Upper lobe of left lung (tissue), 6 donors: ENCODE measurements around the gene SDK1. TPM values are rescaled to one million over a fixed set of nuclear protein-coding genes. Genes with fewer than 3 reads are reported as not detected.

Experiments
- ATAC-seq, 2 donors: fragments of 200-7000 bp; cut with Tn5 transposase; one replicate each; pipeline ENCODE4 v1.9.1; 2022; ENCODE audit warnings: mild to moderate bottlenecking in 2 of 2, moderate library complexity in 2 of 2; ENCODE audit not compliant: low FRiP score in 2 of 2
- DNase-seq, 2 donors: peaks; one replicate each; pipeline ENCODE4 v3.0.0-alpha.2; 2019 to 2020
- H3K27ac ChIP-seq, 4 donors: fragments of 200-600 bp; sonication (generic); one replicate each; pipeline ENCODE4 v1.5.1; 2016 to 2019
- H3K27me3 ChIP-seq, 4 donors: fragments of 200-600 bp; sonication (generic); one replicate each; pipeline ENCODE4 v1.5.1; 2017 to 2019
- H3K36me3 ChIP-seq, 4 donors: fragments of 200-600 bp; sonication (generic); one replicate each; pipeline ENCODE4 v1.5.1; 2016 to 2019
- H3K4me1 ChIP-seq, 4 donors: fragments of 200-600 bp; sonication (generic); one replicate each; pipeline ENCODE4 v1.5.1; 2018 to 2019
- H3K4me3 ChIP-seq, 4 donors: fragments of 200-600 bp; sonication (generic); one replicate each; pipeline ENCODE4 v1.5.1; 2017 to 2019; ENCODE audit warnings: mild to moderate bottlenecking in 2 of 4, moderate library complexity in 1 of 4
- H3K9me3 ChIP-seq, 4 donors: fragments of 200-600 bp; sonication (generic); one replicate each; pipeline ENCODE4 v1.5.1; 2018 to 2019
- CTCF ChIP-seq, 6 experiments: fragments of 450-650 bp in 4 of 6; fragments of 200-600 bp in 2 of 6; sonication (generic) in 2 of 6; IDR thresholded peaks; one replicate each; pipeline ENCODE4 v1.5.1; 2016 to 2019; ENCODE audit warnings: antibody characterized with exemption in 6 of 6
- EP300 ChIP-seq, 4 donors: sonication (generic); formaldehyde crosslinking; IDR thresholded peaks; one replicate each; pipeline ENCODE4 v1.5.1; 2017; ENCODE audit warnings: antibody characterized with exemption in 4 of 4, control low read depth in 2 of 4
- POLR2A ChIP-seq, 4 donors: fragments of 450-650 bp; IDR thresholded peaks; one replicate each; pipeline ENCODE4 v1.5.1; 2016 to 2017; ENCODE audit warnings: antibody characterized with exemption in 4 of 4, mild to moderate bottlenecking in 2 of 4
- POLR2AphosphoS5 ChIP-seq, 2 donors: sonication (generic); formaldehyde crosslinking; IDR thresholded peaks; one replicate each; pipeline ENCODE4 v1.5.1; 2017; ENCODE audit warnings: antibody characterized with exemption in 2 of 2
- WGBS, 2 donors: methylation state at CpG; one replicate each; pipeline ENCODE4 v1.1.5; 2017 to 2018; 5-methylcytosine and 5-hydroxymethylcytosine counted together
- total RNA-seq, 6 donors: library from RNA; depleted of rRNA in 4 of 6; stranded (reverse); fragments of >200 nt in 4 of 6; gene quantifications; one replicate each; pipeline versions ENCODE4 v1.1.0 to v1.2.1, GENCODE V29; 2016 to 2021
- donor health status: DM: no; HTN: no; CAD: no; lungs with moderate emphysema.
- donor health status: DM: no; HTN: yes; CAD: no; lungs with severe emphysema.

Gene SDK1
- total RNA-seq, 6 donors from 2014 or later = 9.3 to 90.1 (median 11.8) TPM

- H3K4me1 ChIP-seq = no peaks in the 10 kb centered on the region
- H3K9me3 ChIP-seq = no peaks in the 10 kb centered on the region
- 76 to 80% methylated on average over 11 of the region's 11 CpGs for WGBS, 2 donors
- H3K27ac ChIP-seq = no peak overlapping the region
- no peak for DNase-seq
- TF ChIP-seq POLR2AphosphoS5 (IDR thresholded peaks at IDR 0.05) (no peak), EP300 (IDR thresholded peaks at IDR 0.05) (no peak), CTCF (IDR thresholded peaks at IDR 0.05) (no peak), POLR2A (IDR thresholded peaks at IDR 0.05) (no peak)
- no peaks in the 10 kb centered on the region for H3K36me3 ChIP-seq
- H3K4me3 ChIP-seq = no peak overlapping the region
- no peaks in the 10 kb centered on the region for H3K27me3 ChIP-seq
- ATAC-seq = no peak
Observed at GRCh38 chr7:4050126-4050660, 749.1 kb downstream of the SDK1 start.

- Histone ChIP-seq H3K36me3 (no peaks in the 10 kb centered on the region), H3K9me3 (no peaks in the 10 kb centered on the region), H3K27ac (no peak overlapping the region), H3K27me3 (no peaks in the 10 kb centered on the region), H3K4me1 (no peaks in the 10 kb centered on the region), H3K4me3 (no peak overlapping the region)
- TF ChIP-seq CTCF (IDR thresholded peaks at IDR 0.05) = no peak
- TF ChIP-seq POLR2AphosphoS5 (IDR thresholded peaks at IDR 0.05) = no peak
- TF ChIP-seq POLR2A (IDR thresholded peaks at IDR 0.05) = no peak
- no peak for TF ChIP-seq EP300 (IDR thresholded peaks at IDR 0.05)
- WGBS, 2 donors = 87% methylated on average over 11 of the region's 11 CpGs
- no peak for DNase-seq
- no peak for ATAC-seq
Observed at GRCh38 chr7:4051696-4052095, 750.6 kb downstream of the SDK1 start.

GRCh38 chr7:4052130-4052529 is 751.1 kb downstream of the SDK1 start:
- H3K9me3 ChIP-seq = no peaks in the 10 kb centered on the region
- no peak overlapping the region for H3K4me3 ChIP-seq
- no peaks in the 10 kb centered on the region for H3K27me3 ChIP-seq
- H3K36me3 ChIP-seq = no peaks in the 10 kb centered on the region
- ATAC-seq (no peak), DNase-seq (no peak)
- no peaks in the 10 kb centered on the region for H3K4me1 ChIP-seq
- H3K27ac ChIP-seq = no peak overlapping the region
- 83 to 89% methylated on average over 11 of the region's 11 CpGs for WGBS, 2 donors
- no peak for TF ChIP-seq CTCF (IDR thresholded peaks at IDR 0.05)
- TF ChIP-seq EP300 (IDR thresholded peaks at IDR 0.05) = no peak
- TF ChIP-seq POLR2A (IDR thresholded peaks at IDR 0.05) = no peak
- no peak for TF ChIP-seq POLR2AphosphoS5 (IDR thresholded peaks at IDR 0.05)

- no peak overlapping the region for H3K27ac ChIP-seq
- peaks cover 0 to 3% (median 0%) of the 10 kb centered on the region in 4 donors for H3K9me3 ChIP-seq
- no peaks in the 10 kb centered on the region for H3K4me1 ChIP-seq
- ATAC-seq (no peak), DNase-seq (no peak)
- H3K27me3 ChIP-seq = no peaks in the 10 kb centered on the region
- no peak overlapping the region for H3K4me3 ChIP-seq
- 78 to 87% methylated on average over 6 of the region's 6 CpGs for WGBS, 2 donors
- TF ChIP-seq CTCF (IDR thresholded peaks at IDR 0.05) = no peak
- no peak for TF ChIP-seq POLR2A (IDR thresholded peaks at IDR 0.05)
- TF ChIP-seq POLR2AphosphoS5 (IDR thresholded peaks at IDR 0.05) = no peak
- TF ChIP-seq EP300 (IDR thresholded peaks at IDR 0.05) = no peak
- H3K36me3 ChIP-seq = no peaks in the 10 kb centered on the region
Observed at GRCh38 chr7:4054158-4054557, 753.1 kb downstream of the SDK1 start.
